ENCODE results near the gene C1orf174.

Gene C1orf174

GRCh38 chr1:3905953-3906671 is 6.0 kb upstream of the C1orf174 start:
- no peaks in the 10 kb centered on the region for H3K36me3 ChIP-seq (ENCODE audit: insufficient read depth, low read length)
- H3K9me3 ChIP-seq (replicated peaks; ENCODE audit: low read length), result no peaks in the 10 kb centered on the region
- H3K4me1 ChIP-seq (ENCODE audit: control insufficient read depth, insufficient read depth, low read length), result peaks cover 16% of the 10 kb centered on the region
- H3K27me3 ChIP-seq (ENCODE audit: control insufficient read depth, insufficient read depth, low read length), result no peaks in the 10 kb centered on the region
- H3K4me2 ChIP-seq (ENCODE audit: low read length), result no peak overlapping the region
- H3K9ac ChIP-seq (ENCODE audit: low read depth, low read length), result no peak overlapping the region
- H3K4me3 ChIP-seq (ENCODE audit: low read length), result no peak overlapping the region

- H3K27me3 ChIP-seq (ENCODE audit: control insufficient read depth, insufficient read depth, low read length), result no peaks in the 10 kb centered on the region
- H3K4me3 ChIP-seq (ENCODE audit: low read length), result no peak overlapping the region
- no peaks in the 10 kb centered on the region for H3K9me3 ChIP-seq (replicated peaks; ENCODE audit: low read length)
- peaks cover 16% of the 10 kb centered on the region for H3K4me1 ChIP-seq (ENCODE audit: control insufficient read depth, insufficient read depth, low read length)
- H3K4me2 ChIP-seq (ENCODE audit: low read length), result no peak overlapping the region
- H3K9ac ChIP-seq (ENCODE audit: low read depth, low read length), result no peak overlapping the region
- H3K36me3 ChIP-seq (ENCODE audit: insufficient read depth, low read length), result no peaks in the 10 kb centered on the region
Measured at GRCh38 chr1:3905266-3905952, 5.3 kb upstream of the C1orf174 start.

GRCh38 chr1:3904843-3905185 is 4.7 kb upstream of the C1orf174 start:
- Histone ChIP-seq H3K9ac (ENCODE audit: low read depth, low read length) (no peak overlapping the region), H3K4me1 (ENCODE audit: control insufficient read depth, insufficient read depth, low read length) (peaks cover 16% of the 10 kb centered on the region), H3K27me3 (ENCODE audit: control insufficient read depth, insufficient read depth, low read length) (no peaks in the 10 kb centered on the region), H3K4me3 (ENCODE audit: low read length) (no peak overlapping the region), H3K4me2 (ENCODE audit: low read length) (no peak overlapping the region), H3K36me3 (ENCODE audit: insufficient read depth, low read length) (no peaks in the 10 kb centered on the region), H3K9me3 (replicated peaks; ENCODE audit: low read length) (no peaks in the 10 kb centered on the region)

GRCh38 chr1:3904006-3904842 is 4.2 kb upstream of the C1orf174 start:
- H3K4me3 ChIP-seq (ENCODE audit: low read length), result no peak overlapping the region
- no peak overlapping the region for H3K9ac ChIP-seq (ENCODE audit: low read depth, low read length)
- H3K9me3 ChIP-seq (replicated peaks; ENCODE audit: low read length), result no peaks in the 10 kb centered on the region
- H3K36me3 ChIP-seq (ENCODE audit: insufficient read depth, low read length), result no peaks in the 10 kb centered on the region
- H3K4me1 ChIP-seq (ENCODE audit: control insufficient read depth, insufficient read depth, low read length), result peaks cover 19% of the 10 kb centered on the region
- H3K27me3 ChIP-seq (ENCODE audit: control insufficient read depth, insufficient read depth, low read length), result no peaks in the 10 kb centered on the region
- H3K4me2 ChIP-seq (ENCODE audit: low read length), result no peak overlapping the region

- no peaks in the 10 kb centered on the region for H3K9me3 ChIP-seq (replicated peaks; ENCODE audit: low read length)
- peak overlapping the region; percentile 15 for H3K4me2 ChIP-seq (ENCODE audit: low read length)
- H3K4me1 ChIP-seq (ENCODE audit: control insufficient read depth, insufficient read depth, low read length), result peaks cover 22% of the 10 kb centered on the region
- H3K9ac ChIP-seq (ENCODE audit: low read depth, low read length), result peak overlapping the region; percentile 18
- no peaks in the 10 kb centered on the region for H3K36me3 ChIP-seq (ENCODE audit: insufficient read depth, low read length)
- H3K27me3 ChIP-seq (ENCODE audit: control insufficient read depth, insufficient read depth, low read length), result no peaks in the 10 kb centered on the region
- H3K4me3 ChIP-seq (ENCODE audit: low read length), result no peak overlapping the region
Measured at GRCh38 chr1:3903141-3904005, 3.3 kb upstream of the C1orf174 start.

- Histone ChIP-seq H3K4me1 (ENCODE audit: control insufficient read depth, insufficient read depth, low read length) (peaks cover 22% of the 10 kb centered on the region), H3K27me3 (ENCODE audit: control insufficient read depth, insufficient read depth, low read length) (no peaks in the 10 kb centered on the region), H3K4me3 (ENCODE audit: low read length) (no peak overlapping the region), H3K4me2 (ENCODE audit: low read length) (peak overlapping the region; percentile 15), H3K9me3 (replicated peaks; ENCODE audit: low read length) (no peaks in the 10 kb centered on the region), H3K36me3 (ENCODE audit: insufficient read depth, low read length) (no peaks in the 10 kb centered on the region), H3K9ac (ENCODE audit: low read depth, low read length) (peak overlapping the region; percentile 18)
Measured at GRCh38 chr1:3902571-3903091, 2.6 kb upstream of the C1orf174 start.

- Histone ChIP-seq H3K36me3 (ENCODE audit: insufficient read depth, low read length) (no peaks in the 10 kb centered on the region), H3K4me2 (ENCODE audit: low read length) (no peak overlapping the region), H3K27me3 (ENCODE audit: control insufficient read depth, insufficient read depth, low read length) (no peaks in the 10 kb centered on the region), H3K4me1 (ENCODE audit: control insufficient read depth, insufficient read depth, low read length) (peaks cover 22% of the 10 kb centered on the region), H3K4me3 (ENCODE audit: low read length) (no peak overlapping the region), H3K9me3 (replicated peaks; ENCODE audit: low read length) (no peaks in the 10 kb centered on the region), H3K9ac (ENCODE audit: low read depth, low read length) (no peak overlapping the region)
Measured at GRCh38 chr1:3902111-3902511, 2.0 kb upstream of the C1orf174 start.

- H3K4me1 ChIP-seq (ENCODE audit: control insufficient read depth, insufficient read depth, low read length), result peaks cover 22% of the 10 kb centered on the region
- H3K4me3 ChIP-seq (ENCODE audit: low read length), result peak overlapping the region; percentile 90
- no peaks in the 10 kb centered on the region for H3K27me3 ChIP-seq (ENCODE audit: control insufficient read depth, insufficient read depth, low read length)
- no peaks in the 10 kb centered on the region for H3K9me3 ChIP-seq (replicated peaks; ENCODE audit: low read length)
- H3K9ac ChIP-seq (ENCODE audit: low read depth, low read length), result peak overlapping the region; percentile 96
- peak overlapping the region; percentile 95 for H3K4me2 ChIP-seq (ENCODE audit: low read length)
- H3K36me3 ChIP-seq (ENCODE audit: insufficient read depth, low read length), result no peaks in the 10 kb centered on the region
Measured at GRCh38 chr1:3900969-3901529, 977 bp upstream of the C1orf174 start.

- H3K4me1 ChIP-seq (ENCODE audit: control insufficient read depth, insufficient read depth, low read length), result peaks cover 22% of the 10 kb centered on the region
- H3K9ac ChIP-seq (ENCODE audit: low read depth, low read length), result peak overlapping the region; percentile 96
- peaks cover 8% of the 10 kb centered on the region for H3K36me3 ChIP-seq (ENCODE audit: insufficient read depth, low read length)
- H3K27me3 ChIP-seq (ENCODE audit: control insufficient read depth, insufficient read depth, low read length), result no peaks in the 10 kb centered on the region
- no peaks in the 10 kb centered on the region for H3K9me3 ChIP-seq (replicated peaks; ENCODE audit: low read length)
- peak overlapping the region; percentile 90 for H3K4me3 ChIP-seq (ENCODE audit: low read length)
- H3K4me2 ChIP-seq (ENCODE audit: low read length), result peak overlapping the region; percentile 95
Measured at GRCh38 chr1:3899754-3900149, 320 bp downstream of the C1orf174 start.

GRCh38 chr1:3898994-3899753 is 898 bp downstream of the C1orf174 start:
- no peaks in the 10 kb centered on the region for H3K27me3 ChIP-seq (ENCODE audit: control insufficient read depth, insufficient read depth, low read length)
- peak overlapping the region; percentile 90 for H3K4me3 ChIP-seq (ENCODE audit: low read length)
- peak overlapping the region; percentile 96 for H3K9ac ChIP-seq (ENCODE audit: low read depth, low read length)
- peaks cover 22% of the 10 kb centered on the region for H3K4me1 ChIP-seq (ENCODE audit: control insufficient read depth, insufficient read depth, low read length)
- H3K9me3 ChIP-seq (replicated peaks; ENCODE audit: low read length), result no peaks in the 10 kb centered on the region
- H3K36me3 ChIP-seq (ENCODE audit: insufficient read depth, low read length), result peaks cover 10% of the 10 kb centered on the region
- H3K4me2 ChIP-seq (ENCODE audit: low read length), result peak overlapping the region; percentile 95

Measured in skeletal muscle satellite cell (primary cell).